HFF-Myc (cell line): Measurements from ENCODE around the gene TNS2.
"Not testable (repeated sequence)": the region's sequence is repeated elsewhere in the genome, so short reads cannot be mapped to it uniquely, and the experiment has no call there.

Source experiments
- DNase-seq: peaks from one replicate; pipeline ENCODE4 v3.0.0-alpha.2; 2011; ENCODE audit warnings: low read depth; ENCODE audit errors: extremely low read depth
- H3K4me3 ChIP-seq: replicated peaks from 2 replicates; pipeline ENCODE4 v1.5.1; 2011; ENCODE audit warnings: low read depth, mild to moderate bottlenecking, control low read depth, low read length
- TF ChIP-seq, protein P1 (sequence below): IDR thresholded peaks from 2 replicates; pipeline ENCODE4 v1.5.1; 2012; ENCODE audit warnings: mild to moderate bottlenecking, low read depth, low read length, control low read depth; ENCODE audit errors: missing control alignments

Gene TNS2

DNA sequence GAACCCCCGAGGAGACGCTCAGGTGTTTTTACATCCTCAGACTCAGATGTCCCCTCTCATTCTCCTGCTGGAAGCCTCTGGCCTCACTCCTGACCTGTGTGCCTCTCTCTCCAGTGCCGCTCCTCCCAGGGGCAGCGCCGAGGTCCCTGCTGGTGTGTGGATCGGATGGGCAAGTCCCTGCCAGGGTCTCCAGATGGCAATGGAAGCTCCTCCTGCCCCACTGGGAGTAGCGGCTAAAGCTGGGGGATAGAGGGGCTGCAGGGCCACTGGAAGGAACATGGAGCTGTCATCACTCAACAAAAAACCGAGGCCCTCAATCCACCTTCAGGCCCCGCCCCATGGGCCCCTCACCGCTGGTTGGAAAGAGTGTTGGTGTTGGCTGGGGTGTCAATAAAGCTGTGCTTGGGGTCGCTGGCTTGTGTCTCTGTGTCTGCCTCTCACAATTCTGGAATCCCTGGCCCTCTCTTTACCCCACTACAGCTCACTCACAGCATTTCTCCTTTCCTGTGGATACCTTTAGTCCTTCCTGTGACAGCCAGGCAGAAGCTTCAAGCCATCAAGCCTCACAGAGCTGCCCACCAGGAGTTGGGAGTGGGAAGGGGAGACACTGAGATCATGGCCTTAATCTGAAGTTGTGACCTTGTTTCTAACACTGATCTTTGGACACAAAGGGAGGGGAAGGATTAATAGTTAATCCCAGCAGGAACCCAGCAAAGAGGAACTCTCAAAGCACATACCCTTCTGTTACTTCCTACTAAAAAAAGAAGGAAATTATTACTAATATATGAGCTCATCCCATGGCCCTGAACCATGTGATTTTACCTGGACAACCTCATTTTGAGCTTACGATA is 52.3 kb downstream of the TNS2 start:
- H3K4me3 ChIP-seq: no peak overlapping the region
- TF ChIP-seq, protein P1, sequence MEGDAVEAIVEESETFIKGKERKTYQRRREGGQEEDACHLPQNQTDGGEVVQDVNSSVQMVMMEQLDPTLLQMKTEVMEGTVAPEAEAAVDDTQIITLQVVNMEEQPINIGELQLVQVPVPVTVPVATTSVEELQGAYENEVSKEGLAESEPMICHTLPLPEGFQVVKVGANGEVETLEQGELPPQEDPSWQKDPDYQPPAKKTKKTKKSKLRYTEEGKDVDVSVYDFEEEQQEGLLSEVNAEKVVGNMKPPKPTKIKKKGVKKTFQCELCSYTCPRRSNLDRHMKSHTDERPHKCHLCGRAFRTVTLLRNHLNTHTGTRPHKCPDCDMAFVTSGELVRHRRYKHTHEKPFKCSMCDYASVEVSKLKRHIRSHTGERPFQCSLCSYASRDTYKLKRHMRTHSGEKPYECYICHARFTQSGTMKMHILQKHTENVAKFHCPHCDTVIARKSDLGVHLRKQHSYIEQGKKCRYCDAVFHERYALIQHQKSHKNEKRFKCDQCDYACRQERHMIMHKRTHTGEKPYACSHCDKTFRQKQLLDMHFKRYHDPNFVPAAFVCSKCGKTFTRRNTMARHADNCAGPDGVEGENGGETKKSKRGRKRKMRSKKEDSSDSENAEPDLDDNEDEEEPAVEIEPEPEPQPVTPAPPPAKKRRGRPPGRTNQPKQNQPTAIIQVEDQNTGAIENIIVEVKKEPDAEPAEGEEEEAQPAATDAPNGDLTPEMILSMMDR: no peak
- no peak for DNase-seq

- H3K4me3 ChIP-seq: no peak within 1 kb of the TSS
- TF ChIP-seq, protein P1: no peak
- no peak for DNase-seq
Measured at GRCh38 chr12:53102883-53103807, 53.3 kb downstream of the TNS2 start, which contains the start of gene SOAT2. TSS of gene SOAT2 (plus strand) at chr12:53103486. CDS start at chr12:53103578, 92 bp downstream.

DNA sequence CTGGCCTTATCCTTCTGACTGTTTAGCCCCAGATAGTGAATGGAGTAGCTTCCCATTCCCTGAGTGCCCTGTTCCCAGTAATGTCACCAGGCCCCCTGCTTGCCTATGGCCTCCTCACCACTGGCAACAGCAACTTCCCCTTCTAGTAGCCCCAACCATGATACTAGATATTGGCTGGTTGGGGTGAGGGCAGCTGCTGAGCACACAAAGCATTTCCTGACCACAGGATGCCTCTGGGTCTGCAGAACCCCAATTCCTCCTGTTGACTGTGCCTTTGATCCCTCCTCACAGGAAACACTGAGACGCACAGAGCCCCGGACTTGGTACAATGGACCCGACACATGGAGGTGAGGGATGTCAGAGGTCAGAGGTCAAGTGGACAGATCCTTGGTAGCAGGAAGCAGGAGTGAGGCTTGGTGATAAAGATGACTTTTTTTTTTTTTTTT is 54.0 kb downstream of the TNS2 start:
- TF ChIP-seq, protein P1: no peak
- no peak for DNase-seq
- no peak overlapping the region for H3K4me3 ChIP-seq

DNA sequence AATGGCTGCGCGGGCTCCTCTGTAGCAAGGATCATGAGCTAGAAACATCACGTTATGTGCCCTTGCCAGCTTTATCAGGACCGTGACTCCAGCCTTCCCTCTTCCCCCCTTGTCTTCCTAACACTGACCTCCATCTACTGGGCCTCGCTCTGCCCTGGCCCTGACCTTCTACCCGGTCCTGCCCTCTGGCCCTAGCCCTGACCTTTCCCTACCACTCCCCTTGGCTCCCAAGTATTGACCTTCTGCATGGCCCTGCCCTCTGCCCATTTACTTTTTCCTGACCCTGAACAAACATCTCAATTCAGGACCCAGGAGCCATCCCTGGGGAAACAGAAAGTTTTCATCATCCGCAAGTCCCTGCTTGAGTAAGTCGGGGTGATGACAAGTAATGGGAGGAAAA is 55.4 kb downstream of the TNS2 start:
- no peak overlapping the region for H3K4me3 ChIP-seq
- no peak for DNase-seq
- TF ChIP-seq, protein P1: no peak

DNA sequence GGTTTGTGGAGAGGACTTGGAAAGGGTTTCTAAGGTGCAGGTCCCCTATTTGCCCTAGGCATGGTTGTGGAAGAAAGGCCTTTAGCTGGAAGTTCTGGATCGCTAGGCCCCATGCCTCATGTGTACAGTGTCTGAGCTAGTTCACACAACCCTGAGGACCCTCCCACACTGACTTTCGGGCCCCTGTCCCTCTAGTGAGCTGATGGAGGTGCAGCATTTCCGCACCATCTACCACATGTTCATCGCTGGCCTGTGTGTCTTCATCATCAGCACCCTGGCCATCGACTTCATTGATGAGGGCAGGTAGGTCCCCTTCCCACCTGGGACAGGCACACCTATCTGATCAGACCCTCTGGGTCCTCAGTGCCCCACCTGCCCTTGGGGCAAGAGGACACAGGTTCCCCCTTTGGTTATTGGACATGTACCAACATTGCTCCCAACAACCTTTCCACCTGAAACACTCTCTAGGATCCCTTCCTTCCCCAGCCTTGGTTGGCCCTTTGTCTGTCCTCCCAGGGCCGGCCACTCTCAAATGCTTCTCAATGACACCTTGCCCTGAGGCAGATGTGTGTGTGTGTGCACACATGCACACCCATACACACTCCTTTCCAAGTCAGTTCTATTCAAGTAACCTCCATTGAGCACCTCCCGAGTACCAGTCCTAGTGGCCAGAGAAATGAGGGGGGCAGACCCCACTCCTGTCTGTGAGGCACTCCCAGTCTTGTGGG is 56.0 kb downstream of the TNS2 start:
- TF ChIP-seq, protein P1: no peak
- no peak overlapping the region for H3K4me3 ChIP-seq
- no peak for DNase-seq

DNA sequence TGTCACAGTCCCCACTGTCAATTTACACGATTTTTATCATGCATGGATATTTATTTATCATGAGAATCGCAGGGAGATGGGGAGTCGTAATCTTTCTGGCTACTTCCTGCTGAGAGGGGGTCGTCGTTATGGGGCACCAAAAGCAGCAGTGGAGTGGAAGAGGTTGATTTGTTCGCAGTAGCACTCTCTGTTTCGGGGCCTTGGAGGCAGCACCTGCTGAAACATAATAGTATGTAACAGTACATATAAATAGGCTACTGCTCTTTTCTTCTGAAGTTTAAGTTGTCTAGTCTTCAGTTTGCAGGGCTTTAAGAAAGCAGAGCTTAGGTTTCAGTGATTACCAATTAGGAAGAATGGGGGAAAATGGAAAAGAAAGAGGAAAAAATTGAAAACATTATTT is 57.3 kb downstream of the TNS2 start:
- TF ChIP-seq, protein P1: no peak
- H3K4me3 ChIP-seq: no peak overlapping the region
- no peak for DNase-seq

DNA sequence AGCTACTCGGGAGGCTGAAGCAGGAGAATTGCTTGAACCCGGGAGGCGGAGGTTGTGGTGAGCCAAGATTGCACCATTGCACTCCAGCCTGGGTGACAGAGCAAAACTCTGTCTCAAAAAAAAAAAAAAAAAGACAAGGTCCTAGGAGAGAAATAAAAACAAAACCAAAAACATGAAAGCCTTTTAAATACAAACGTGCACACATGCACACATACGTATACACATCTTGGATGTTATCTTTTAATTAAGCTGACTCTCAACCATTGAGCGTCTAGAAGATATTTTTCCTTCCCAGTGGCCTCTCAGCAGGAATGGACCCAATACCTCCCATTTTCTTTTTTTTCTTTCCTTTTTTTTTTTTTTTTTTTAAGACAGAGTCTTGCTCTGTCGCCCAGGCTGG is 62.6 kb downstream of the TNS2 start:
- H3K4me3 ChIP-seq, DNase-seq: not testable (repeated sequence)
